H1 (cell line): ENCODE data around the gene CCL17. TPM values are rescaled to one million over a fixed set of nuclear protein-coding genes. Genes with fewer than 3 reads are reported as not detected.
"Not testable (repeated sequence)": the region's sequence is repeated elsewhere in the genome, so short reads cannot be mapped to it uniquely, and the experiment has no call there.

Experiments used
- CTCF ChIA-PET: fragments of 300-600 bp; sonication (Branson Sonifier 250); formaldehyde crosslinking; loops from one replicate; lab custom pipeline; 2021; ENCODE audit not compliant: partially characterized antibody; lab: Charles Lee
- POLR2A ChIA-PET: fragments of 300-600 bp; sonication (Branson Sonifier 250); formaldehyde crosslinking; loops from one replicate; lab custom pipeline; 2021; ENCODE audit warnings: inconsistent platforms; ENCODE audit not compliant: partially characterized antibody; lab: Charles Lee
- DNase-seq, 2 experiments: peaks; one replicate each; pipeline versions ENCODE4 v3.0.0 to v3.0.0-alpha.2; 2010 to 2022; ENCODE audit warnings: low spot score in 2 of 2, low read depth in 1 of 2, mixed read lengths in 1 of 2
- FAIRE-seq: peaks from 2 replicates; lab custom pipeline; 2011; peaks lifted over from hg19 to GRCh38; lab: Jason Lieb, UNC
- H2AFZ ChIP-seq: 2 replicates; pipeline ENCODE4 v1.8.1; 2012; ENCODE audit warnings: low read length, inconsistent platforms
- H2AK5ac ChIP-seq: 2 replicates; pipeline ENCODE4 v1.6.1; 2013; ENCODE audit warnings: low read depth, low read length
- H2BK120ac ChIP-seq: replicated peaks from 2 replicates; pipeline ENCODE3; 2013; ENCODE audit warnings: low read depth, low read length, inconsistent platforms
- H2BK12ac ChIP-seq: 2 replicates; pipeline ENCODE4 v1.6.1; 2013; ENCODE audit warnings: low read depth, low read length
- H2BK15ac ChIP-seq: 2 replicates; pipeline ENCODE4 v1.6.1; 2013; ENCODE audit warnings: low read length
- H2BK20ac ChIP-seq: 2 replicates; pipeline ENCODE4 v1.6.1; 2013; ENCODE audit warnings: low read length
- H2BK5ac ChIP-seq: 2 replicates; pipeline ENCODE4 v1.6.1; 2013; ENCODE audit warnings: low read depth, low read length
- H3K14ac ChIP-seq: 2 replicates; pipeline ENCODE4 v1.6.1; 2013; ENCODE audit warnings: inconsistent platforms; ENCODE audit not compliant: insufficient read length
- H3K18ac ChIP-seq: 2 replicates; pipeline ENCODE4 v1.6.1; 2013; ENCODE audit warnings: low read length; ENCODE audit errors: extremely low read depth
- H3K23ac ChIP-seq: 2 replicates; pipeline ENCODE4 v1.6.1; 2013; ENCODE audit warnings: inconsistent platforms; ENCODE audit not compliant: insufficient read length
- H3K23me2 ChIP-seq: 2 replicates; pipeline ENCODE4 v1.6.1; 2013; ENCODE audit warnings: low read depth, low read length
- H3K27ac ChIP-seq: 2 replicates; pipeline ENCODE4 v1.6.1; 2011; ENCODE audit warnings: low read depth, low read length, inconsistent platforms
- H3K27me3 ChIP-seq, 4 experiments: replicated peaks in 1 of 4; 1 replicate in 1 of 4; 2 replicates in 3 of 4; pipeline versions ENCODE4 v1.6.1 to v1.8.1; 2011 to 2013; ENCODE audit warnings: low read length in 3 of 4, mild to moderate bottlenecking in 3 of 4, inconsistent platforms in 2 of 4, mixed read lengths in 2 of 4, moderate library complexity in 1 of 4; ENCODE audit not compliant: control insufficient read depth in 3 of 4, insufficient read depth in 3 of 4; ENCODE audit errors: extremely low read depth in 1 of 4
- H3K36me3 ChIP-seq, 4 experiments: 2 replicates each; pipeline versions ENCODE4 v1.6.1 to v1.8.1; 2011 to 2013; ENCODE audit warnings: mild to moderate bottlenecking in 4 of 4, low read length in 3 of 4, moderate library complexity in 2 of 4, control low read depth in 1 of 4, inconsistent platforms in 1 of 4; ENCODE audit not compliant: insufficient read depth in 4 of 4, control insufficient read depth in 2 of 4
- H3K4ac ChIP-seq: replicated peaks from 2 replicates; pipeline ENCODE3; 2013; ENCODE audit warnings: low read length, low read depth, mixed read lengths, inconsistent platforms; ENCODE audit not compliant: insufficient read length
- H3K4me1 ChIP-seq, 4 experiments: replicated peaks in 1 of 4; 1 replicate in 1 of 4; 2 replicates in 3 of 4; pipeline versions ENCODE4 v1.6.1 to v1.8.1; 2011 to 2013; ENCODE audit warnings: low read length in 3 of 4, inconsistent platforms in 2 of 4, mixed read lengths in 1 of 4; ENCODE audit not compliant: insufficient read depth in 4 of 4, control insufficient read depth in 3 of 4
- H3K4me2 ChIP-seq, 2 experiments: 2 replicates each; pipeline versions ENCODE4 v1.6.1 to v1.8.1; 2011 to 2013; ENCODE audit warnings: low read depth in 2 of 2, low read length in 2 of 2, control low read depth in 1 of 2, inconsistent platforms in 1 of 2, mild to moderate bottlenecking in 1 of 2; ENCODE audit not compliant: insufficient read depth in 1 of 2
- H3K4me3 ChIP-seq, 4 experiments: fragments of 200-600, 300-600 bp in 1 of 4; sonication (generic), shearing (Covaris generic), sonication (Bioruptor Twin) in 1 of 4; 2 replicates each; pipeline versions ENCODE4 v1.5.1 to v1.8.1; 2011 to 2016; ENCODE audit warnings: low read length in 4 of 4, low read depth in 3 of 4, control low read depth in 2 of 4, inconsistent platforms in 2 of 4, mild to moderate bottlenecking in 2 of 4, mixed read lengths in 1 of 4, moderate library complexity in 1 of 4; ENCODE audit not compliant: insufficient read depth in 2 of 4; ENCODE audit errors: extremely low read depth in 1 of 4
- H3K56ac ChIP-seq: replicated peaks from 2 replicates; pipeline ENCODE3; 2013; ENCODE audit warnings: low read depth, mild to moderate bottlenecking, mixed read lengths, low read length, inconsistent platforms; ENCODE audit not compliant: insufficient read length
- H3K79me1 ChIP-seq: 2 replicates; pipeline ENCODE4 v1.6.1; 2013; ENCODE audit warnings: low read depth, low read length, control low read depth
- H3K79me2 ChIP-seq, 2 experiments: 2 replicates each; pipeline versions ENCODE4 v1.6.1 to v1.8.1; 2012 to 2013; ENCODE audit warnings: low read length in 2 of 2, mild to moderate bottlenecking in 2 of 2, inconsistent platforms in 1 of 2; ENCODE audit not compliant: insufficient read depth in 2 of 2, control insufficient read depth in 1 of 2
- H3K9ac ChIP-seq, 4 experiments: replicated peaks in 1 of 4; 1 replicate in 1 of 4; 2 replicates in 3 of 4; pipeline versions ENCODE4 v1.6.1 to v1.8.1; 2011 to 2013; ENCODE audit warnings: low read depth in 3 of 4, low read length in 3 of 4, control low read depth in 2 of 4, mild to moderate bottlenecking in 2 of 4, moderate library complexity in 2 of 4, inconsistent platforms in 1 of 4; ENCODE audit errors: extremely low read depth in 1 of 4
- H3K9me3 ChIP-seq, 2 experiments: 2 replicates each; pipeline versions ENCODE4 v1.6.1 to v1.8.1; 2012 to 2013; ENCODE audit warnings: mild to moderate bottlenecking in 2 of 2, moderate library complexity in 2 of 2, control low read depth in 1 of 2, inconsistent platforms in 1 of 2, low read depth in 1 of 2, low read length in 1 of 2, mixed read lengths in 1 of 2; ENCODE audit not compliant: insufficient read depth in 2 of 2
- H4K20me1 ChIP-seq, 2 experiments: replicated peaks in 1 of 2; 2 replicates each; pipeline versions ENCODE3 to v1.8.1; 2011 to 2013; ENCODE audit warnings: inconsistent platforms in 2 of 2, low read length in 2 of 2, mild to moderate bottlenecking in 1 of 2; ENCODE audit not compliant: insufficient read depth in 2 of 2, control insufficient read depth in 1 of 2
- H4K5ac ChIP-seq: 2 replicates; pipeline ENCODE4 v1.6.1; 2013; ENCODE audit warnings: low read length, low read depth, mixed read lengths, inconsistent platforms; ENCODE audit not compliant: insufficient read length
- H4K8ac ChIP-seq: 2 replicates; pipeline ENCODE4 v1.8.0; 2013; ENCODE audit warnings: mild to moderate bottlenecking, moderate library complexity, low read length, inconsistent platforms; ENCODE audit not compliant: insufficient read depth; ENCODE audit errors: extremely low read depth
- H4K91ac ChIP-seq: replicated peaks from 2 replicates; pipeline ENCODE3; 2013; ENCODE audit warnings: low read length, mixed read lengths, inconsistent platforms; ENCODE audit not compliant: insufficient read length
- EP300 ChIP-seq, 2 experiments: IDR thresholded peaks; 1 replicate in 1 of 2; 2 replicates in 1 of 2; pipeline ENCODE4 v1.6.1; 2011 to 2012; ENCODE audit warnings: low read depth in 2 of 2, low read length in 2 of 2, mild to moderate bottlenecking in 2 of 2, borderline replicate concordance in 1 of 2, inconsistent platforms in 1 of 2, moderate library complexity in 1 of 2
- WGBS, 2 experiments: shearing (Covaris generic) in 1 of 2; methylation state at CpG; one replicate each; pipeline versions ENCODE4 v1.1.6 to v1.1.7; 2013 to 2015; ENCODE audit warnings: low lambda C conversion rate in 2 of 2, mixed read lengths in 2 of 2, inconsistent platforms in 1 of 2, low coverage in 1 of 2, missing lambda C conversion rate in 1 of 2; ENCODE audit not compliant: insufficient replicate concordance in 2 of 2, insufficient coverage in 1 of 2, insufficient read length in 1 of 2; ENCODE audit errors: extremely low coverage in 1 of 2, missing lambda C conversion rate in 1 of 2; 5-methylcytosine and 5-hydroxymethylcytosine counted together
- polyA plus RNA-seq, 7 experiments: library from polyadenylated mRNA; depleted of rRNA in 3 of 7; stranded (reverse) in 5 of 7; unstranded in 2 of 7; fragments of >200 nt in 5 of 7; fragments of 200-250 nt in 2 of 7; gene quantifications; 1 replicate in 5 of 7; 2 replicates in 1 of 7; 4 replicates in 1 of 7; pipeline versions ENCODE4 v1.2.1 to v1.2.3, GENCODE V29; 2011 to 2013; ENCODE audit warnings: missing spikeins in 2 of 7, mixed read lengths in 2 of 7
- total RNA-seq: library from RNA; stranded (reverse); fragmentation: NEBNext Ultra II Directional; extraction: Animal tissue kit (Norgen Biotek cat#: 25700); gene quantifications from 2 replicates; pipeline ENCODE4 v1.2.1, GENCODE V29; 2021

The CCL17 gene
- total and polyA plus RNA-seq, 2 of the 8 experiments (the other 6 are each of a cell fraction or from before 2014, with no cell fraction given), result not detected

GRCh38 chr16:57439947-57440346, 35.4 kb downstream of the CCL17 start:
- not testable (repeated sequence) for H3K18ac ChIP-seq, H4K8ac ChIP-seq, H2AFZ ChIP-seq, H3K79me1 ChIP-seq, H3K9me3 ChIP-seq, H2BK12ac ChIP-seq, H3K14ac ChIP-seq, H3K9ac ChIP-seq, H3K23me2 ChIP-seq, H2AK5ac ChIP-seq, H2BK20ac ChIP-seq, H2BK120ac ChIP-seq, H3K23ac ChIP-seq, H4K20me1 ChIP-seq, H2BK15ac ChIP-seq, H3K56ac ChIP-seq, H3K27me3 ChIP-seq, H4K91ac ChIP-seq
- Histone ChIP-seq H3K79me2 (peaks cover 3 to 21% of the 10 kb centered on the region in 2 experiments; a peak in 3 of 4 replicates), H3K36me3 (peaks cover 4 to 30% (median 14%) of the 10 kb centered on the region in 4 experiments; a peak in 6 of 8 replicates)
- POLR2A ChIA-PET, result interaction anchor here (1.0 kb wide), 1 partner anchor 46 kb away, joined by 3 read pairs; no protein-coding TSS in a partner anchor
- CTCF ChIA-PET, result interaction anchor here (1.4 to 1.5 kb wide), 2 partner anchors 23 to 86 kb away, joined by 3 to 4 read pairs; partner anchors contain the start of gene POLR2C
- TF ChIP-seq EP300 (IDR thresholded peaks at IDR 0.05; ENCODE audit: borderline replicate concordance in 1 of 2, low read depth in 2 of 2, low read length in 2 of 2), result peak in 1 of 2 experiments; percentile 70; a peak in 1 of 3 replicates
- TF ChIP-seq, all 59 proteins: peak for 1; not testable (repeated sequence) for 58
- H2BK5ac ChIP-seq, H3K4me1 ChIP-seq, H3K4ac ChIP-seq, H3K4me2 ChIP-seq, FAIRE-seq, H4K5ac ChIP-seq, H3K4me3 ChIP-seq, H3K27ac ChIP-seq, DNase-seq: not testable (repeated sequence)
- 89% methylated on average over 8 of the region's 8 CpGs; no CpG with 5 or more reads in 1 of the 2 experiments for WGBS, 2 experiments
